ENCODE results near the gene ECHDC3. TPM values are rescaled to one million over a fixed set of nuclear protein-coding genes. Genes with fewer than 3 reads are reported as not detected.

ECHDC3 gene
- total and polyA plus RNA-seq, 2 of the 8 experiments (the other 6 are each of a cell fraction or from before 2014, with no cell fraction given): 15.6 to 19.9 TPM

- no peak overlapping the region for H4K5ac ChIP-seq (ENCODE audit: insufficient read length, low read depth, low read length)
- H2BK5ac ChIP-seq (ENCODE audit: low read depth, low read length): no peak overlapping the region
- H2BK20ac ChIP-seq (ENCODE audit: low read length): no peak overlapping the region
- ChIA-PET CTCF (ENCODE audit: partially characterized antibody) (interaction anchor here (1.6 kb wide), 1 partner anchor 235 kb away, joined by 6 read pairs; no protein-coding TSS in a partner anchor), POLR2A (ENCODE audit: partially characterized antibody) (no interaction called here)
- H3K23ac ChIP-seq (ENCODE audit: insufficient read length): no peak overlapping the region
- H3K36me3 ChIP-seq (ENCODE audit: control insufficient read depth in 2 of 4, insufficient read depth in 4 of 4, low read length in 3 of 4): peaks cover 0 to 6% (median 0%) of the 10 kb centered on the region in 4 experiments; a peak in 2 of 8 replicates
- no peak overlapping the region for H3K4ac ChIP-seq (replicated peaks; ENCODE audit: insufficient read length, low read depth, low read length)
- DNase-seq (ENCODE audit: low read depth in 1 of 2, low spot score in 2 of 2): no peak
- TF ChIP-seq SRF (IDR thresholded peaks at IDR 0.05; ENCODE audit: low read depth, low read length): no peak
- no peak for TF ChIP-seq NRF1 (IDR thresholded peaks at IDR 0.05; ENCODE audit: low read depth, low read length)
- no peak for TF ChIP-seq MAX (IDR thresholded peaks at IDR 0.05)
- no peak overlapping the region for H2BK120ac ChIP-seq (replicated peaks; ENCODE audit: low read depth, low read length)
- no peak for FAIRE-seq
- no peaks in the 10 kb centered on the region for H3K79me1 ChIP-seq (ENCODE audit: low read depth, low read length)
- no peak overlapping the region for H2AFZ ChIP-seq (ENCODE audit: low read length)
- no peaks in the 10 kb centered on the region for H3K9me3 ChIP-seq (ENCODE audit: insufficient read depth in 2 of 2, low read depth in 1 of 2, low read length in 1 of 2)
- H3K18ac ChIP-seq (ENCODE audit: extremely low read depth, low read length): no peak overlapping the region
- WGBS, 2 experiments (ENCODE audit: extremely low coverage in 1 of 2, insufficient coverage in 1 of 2, insufficient read length in 1 of 2, insufficient replicate concordance in 2 of 2, low coverage in 1 of 2, low lambda C conversion rate in 2 of 2, missing lambda C conversion rate in 1 of 2): 89% methylated on average over 2 of the region's 2 CpGs; no CpG with 5 or more reads in 1 of the 2 experiments
- H4K91ac ChIP-seq (replicated peaks; ENCODE audit: insufficient read length, low read length): no peak overlapping the region
- H3K4me1 ChIP-seq (replicated peaks in 1 of 4; ENCODE audit: control insufficient read depth in 3 of 4, insufficient read depth in 4 of 4, low read length in 3 of 4): no peaks in the 10 kb centered on the region
- no peaks in the 10 kb centered on the region for H3K27me3 ChIP-seq (replicated peaks in 1 of 4; ENCODE audit: control insufficient read depth in 3 of 4, extremely low read depth in 1 of 4, insufficient read depth in 3 of 4, low read length in 3 of 4)
- no peak overlapping the region for H3K9ac ChIP-seq (replicated peaks in 1 of 4; ENCODE audit: extremely low read depth in 1 of 4, low read depth in 3 of 4, low read length in 3 of 4)
- no peaks in the 10 kb centered on the region for H3K23me2 ChIP-seq (ENCODE audit: low read depth, low read length)
- no peak overlapping the region for H3K56ac ChIP-seq (replicated peaks; ENCODE audit: insufficient read length, low read depth, low read length)
- no peak overlapping the region for H3K14ac ChIP-seq (ENCODE audit: insufficient read length)
- H2BK15ac ChIP-seq (ENCODE audit: low read length): no peak overlapping the region
- H3K4me2 ChIP-seq (ENCODE audit: insufficient read depth in 1 of 2, low read depth in 2 of 2, low read length in 2 of 2): no peak overlapping the region
- H3K79me2 ChIP-seq (ENCODE audit: control insufficient read depth in 1 of 2, insufficient read depth in 2 of 2, low read length in 2 of 2): no peaks in the 10 kb centered on the region
- H2BK12ac ChIP-seq (ENCODE audit: low read depth, low read length): no peak overlapping the region
- H2AK5ac ChIP-seq (ENCODE audit: low read depth, low read length): no peak overlapping the region
- H3K27ac ChIP-seq (ENCODE audit: low read depth, low read length): no peak overlapping the region
- no peak overlapping the region for H3K4me3 ChIP-seq (ENCODE audit: extremely low read depth in 1 of 4, insufficient read depth in 2 of 4, low read depth in 3 of 4, low read length in 4 of 4)
- H4K20me1 ChIP-seq (replicated peaks in 1 of 2; ENCODE audit: control insufficient read depth in 1 of 2, insufficient read depth in 2 of 2, low read length in 2 of 2): no peaks in the 10 kb centered on the region
- no peak overlapping the region for H4K8ac ChIP-seq (ENCODE audit: extremely low read depth, insufficient read depth, low read length)
Observed at GRCh38 chr10:11750420-11750819, 8.2 kb downstream of the ECHDC3 start.

Data from H1 (cell line).